ENCODE data around the gene CALHM1. TPM values are rescaled to one million over a fixed set of nuclear protein-coding genes. Genes with fewer than 3 reads are reported as not detected.

Gene CALHM1
- total RNA-seq, 1 donor: not detected

DNA sequence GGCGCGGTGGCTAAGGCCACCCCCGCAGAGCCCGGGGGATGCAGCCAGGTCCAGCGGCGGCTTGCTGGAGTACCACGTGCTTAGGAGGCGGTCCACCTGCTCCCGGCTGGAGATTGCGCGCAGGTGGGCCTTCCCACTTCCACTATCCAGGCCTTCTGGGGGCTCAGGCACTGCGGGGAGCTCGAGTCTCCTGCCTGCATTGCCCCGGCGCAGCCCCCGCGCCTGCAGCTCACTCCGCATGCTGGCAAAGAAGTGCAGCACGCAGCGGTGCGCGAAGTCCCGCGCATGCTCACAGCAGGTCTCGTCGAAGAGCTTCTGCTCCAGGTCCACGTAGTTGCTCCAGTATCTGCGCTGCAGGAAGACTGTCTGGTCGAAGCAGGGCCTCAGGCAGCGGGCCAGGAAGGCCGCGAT, 14.6 kb upstream of the CALHM1 start:
- Histone ChIP-seq H3K4me1 (ENCODE audit: insufficient read depth, low read length) (peaks cover 50% of the 10 kb centered on the region), H3K9me3 (ENCODE audit: low read depth, low read length) (no peaks in the 10 kb centered on the region), H3K27me3 (ENCODE audit: insufficient read depth, low read length) (no peaks in the 10 kb centered on the region), H3K4me3 (ENCODE audit: low read length) (no peak overlapping the region)

DNA sequence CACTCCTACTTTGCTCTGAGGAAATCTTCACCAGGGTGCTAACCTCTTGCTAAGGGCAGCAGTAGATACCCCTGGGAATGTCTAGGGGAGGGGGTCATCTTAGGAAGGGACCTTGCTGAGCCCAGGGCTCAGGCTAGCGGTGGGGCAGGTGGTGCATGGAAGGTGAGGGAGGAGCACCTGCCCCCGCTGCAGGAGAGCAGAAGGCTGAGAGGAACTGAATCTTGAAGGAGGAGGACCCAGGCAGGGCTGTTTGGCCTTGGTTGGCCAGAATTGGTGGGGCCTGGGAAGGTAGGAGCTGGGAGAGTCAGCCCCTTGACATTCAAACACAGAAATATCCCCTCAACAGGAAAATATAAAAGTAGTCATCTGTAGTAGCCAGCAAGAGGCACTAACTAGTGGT, 13.3 kb upstream of the CALHM1 start:
- peaks cover 50% of the 10 kb centered on the region for H3K4me1 ChIP-seq (ENCODE audit: insufficient read depth, low read length)

DNA sequence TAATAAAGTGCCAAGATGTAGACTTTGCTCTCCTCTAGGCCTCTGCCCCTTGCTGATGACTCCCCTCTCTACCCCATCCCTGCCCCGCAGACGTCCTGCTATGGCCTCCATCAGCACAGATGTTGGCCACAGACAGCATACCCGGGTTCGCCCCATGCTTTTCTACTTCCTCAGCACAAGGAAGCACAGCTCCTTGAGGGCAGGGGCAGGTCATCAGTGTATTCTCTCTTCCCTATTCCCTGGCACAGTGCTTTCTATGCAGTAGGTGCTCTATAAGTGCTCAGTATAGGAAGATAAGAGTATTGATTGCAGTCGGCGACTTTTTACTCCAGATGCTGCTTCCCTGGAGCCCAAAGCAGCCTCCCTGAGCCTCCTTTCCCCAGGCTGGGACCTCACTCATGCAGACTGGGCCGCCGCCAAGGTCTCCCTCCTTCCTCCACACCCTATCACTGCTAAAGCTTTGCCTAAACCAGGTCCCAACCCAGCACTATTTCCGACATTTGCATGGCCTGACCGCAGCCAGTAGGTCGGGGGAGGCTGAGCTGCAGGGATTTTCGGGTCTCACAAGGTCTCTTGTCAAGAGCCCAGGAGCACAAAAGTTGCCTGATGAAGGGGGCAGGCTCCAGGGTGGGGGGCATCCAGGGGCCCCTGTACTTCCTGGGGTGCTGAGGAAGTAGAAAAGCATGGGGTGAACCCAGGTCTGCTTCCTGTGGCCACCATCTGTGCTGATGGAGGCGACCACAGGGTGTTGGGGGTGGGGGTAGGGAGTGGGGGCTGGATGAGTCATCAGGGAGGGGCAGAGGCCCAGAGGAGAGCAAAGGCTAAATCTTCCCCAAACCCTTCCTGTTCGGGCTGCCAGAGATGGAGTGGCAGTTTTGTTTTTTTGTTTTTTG, 12.3 kb upstream of the CALHM1 start:
- no peak overlapping the region for H3K4me3 ChIP-seq (ENCODE audit: low read length)
- H3K27me3 ChIP-seq (ENCODE audit: insufficient read depth, low read length): no peaks in the 10 kb centered on the region
- H3K9me3 ChIP-seq (ENCODE audit: low read depth, low read length): no peaks in the 10 kb centered on the region
- H3K4me1 ChIP-seq (ENCODE audit: insufficient read depth, low read length): peaks cover 59% of the 10 kb centered on the region

More for the DNA sequence above, 13.3 kb upstream of the CALHM1 start:
- H3K27me3 ChIP-seq (ENCODE audit: insufficient read depth, low read length): no peaks in the 10 kb centered on the region
- H3K9me3 ChIP-seq (ENCODE audit: low read depth, low read length): no peaks in the 10 kb centered on the region
- H3K4me3 ChIP-seq (ENCODE audit: low read length): no peak overlapping the region

DNA sequence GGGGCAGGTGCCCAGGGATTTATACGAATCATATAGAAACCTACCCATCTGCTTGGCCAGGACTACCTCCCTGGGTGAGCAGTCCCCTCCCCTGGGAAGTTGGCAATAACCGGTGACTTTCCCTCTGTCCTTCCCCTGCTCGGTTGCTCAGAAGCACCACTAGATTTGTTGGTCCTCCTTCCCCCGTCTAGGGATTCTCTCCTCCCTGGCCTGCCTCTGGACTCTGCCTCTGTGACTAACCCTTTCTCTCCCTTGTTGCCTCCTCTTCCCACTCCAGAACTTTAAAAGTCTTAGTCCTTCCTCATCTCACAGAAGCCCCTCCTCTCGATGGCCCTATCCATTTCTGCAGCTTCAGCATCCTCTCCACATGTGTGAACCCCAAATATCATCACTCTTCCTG, 10.5 kb upstream of the CALHM1 start:
- Histone ChIP-seq H3K4me1 (ENCODE audit: insufficient read depth, low read length) (peaks cover 73% of the 10 kb centered on the region), H3K27me3 (ENCODE audit: insufficient read depth, low read length) (no peaks in the 10 kb centered on the region), H3K9me3 (ENCODE audit: low read depth, low read length) (no peaks in the 10 kb centered on the region), H3K4me3 (ENCODE audit: low read length) (no peak overlapping the region)

DNA sequence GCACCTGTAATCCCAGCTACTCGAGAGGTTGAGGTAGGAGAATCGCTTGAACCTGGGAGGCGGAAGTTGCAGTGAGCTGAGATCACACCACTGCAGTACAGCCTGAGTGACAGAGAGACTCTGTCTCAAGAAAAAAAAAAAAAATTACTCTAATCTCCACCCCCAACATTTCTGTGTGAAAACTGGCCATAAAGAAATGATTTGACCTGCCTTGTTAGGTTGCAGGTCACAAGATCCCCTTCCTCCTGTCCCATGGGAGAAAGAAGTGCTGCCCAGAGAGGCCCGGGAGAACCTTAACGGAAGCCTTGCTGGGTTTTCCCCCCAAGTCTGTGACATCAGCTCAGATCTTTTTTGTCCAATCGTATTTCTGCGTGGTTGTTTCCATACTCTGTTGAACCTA, 8.7 kb upstream of the CALHM1 start:
- H3K4me1 ChIP-seq (ENCODE audit: insufficient read depth, low read length): peaks cover 65% of the 10 kb centered on the region
- H3K4me3 ChIP-seq (ENCODE audit: low read length): no peak overlapping the region
- H3K27me3 ChIP-seq (ENCODE audit: insufficient read depth, low read length): no peaks in the 10 kb centered on the region
- H3K9me3 ChIP-seq (ENCODE audit: low read depth, low read length): no peaks in the 10 kb centered on the region

DNA sequence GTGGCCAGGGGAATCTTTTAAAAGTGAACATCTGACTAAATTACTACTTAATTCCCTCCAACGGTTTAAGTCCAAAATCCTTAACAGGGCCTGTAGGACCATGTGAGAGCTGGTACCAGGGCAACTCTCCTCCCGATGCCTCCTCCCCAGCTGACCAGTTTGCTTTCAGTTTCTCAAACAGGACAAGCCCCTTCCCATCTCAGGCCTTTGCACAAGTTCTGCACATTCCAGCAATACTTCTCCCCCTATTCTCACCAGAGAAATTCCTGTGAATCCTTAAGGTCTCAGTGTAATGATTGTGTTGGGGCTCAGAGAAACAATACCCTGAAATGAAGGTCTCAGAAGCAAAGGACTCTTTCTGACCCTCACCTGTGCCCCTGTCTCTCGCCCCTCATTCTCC, 8.0 kb upstream of the CALHM1 start:
- no peaks in the 10 kb centered on the region for H3K27me3 ChIP-seq (ENCODE audit: insufficient read depth, low read length)
- no peaks in the 10 kb centered on the region for H3K9me3 ChIP-seq (ENCODE audit: low read depth, low read length)
- H3K4me3 ChIP-seq (ENCODE audit: low read length): no peak overlapping the region
- peaks cover 58% of the 10 kb centered on the region for H3K4me1 ChIP-seq (ENCODE audit: insufficient read depth, low read length)

DNA sequence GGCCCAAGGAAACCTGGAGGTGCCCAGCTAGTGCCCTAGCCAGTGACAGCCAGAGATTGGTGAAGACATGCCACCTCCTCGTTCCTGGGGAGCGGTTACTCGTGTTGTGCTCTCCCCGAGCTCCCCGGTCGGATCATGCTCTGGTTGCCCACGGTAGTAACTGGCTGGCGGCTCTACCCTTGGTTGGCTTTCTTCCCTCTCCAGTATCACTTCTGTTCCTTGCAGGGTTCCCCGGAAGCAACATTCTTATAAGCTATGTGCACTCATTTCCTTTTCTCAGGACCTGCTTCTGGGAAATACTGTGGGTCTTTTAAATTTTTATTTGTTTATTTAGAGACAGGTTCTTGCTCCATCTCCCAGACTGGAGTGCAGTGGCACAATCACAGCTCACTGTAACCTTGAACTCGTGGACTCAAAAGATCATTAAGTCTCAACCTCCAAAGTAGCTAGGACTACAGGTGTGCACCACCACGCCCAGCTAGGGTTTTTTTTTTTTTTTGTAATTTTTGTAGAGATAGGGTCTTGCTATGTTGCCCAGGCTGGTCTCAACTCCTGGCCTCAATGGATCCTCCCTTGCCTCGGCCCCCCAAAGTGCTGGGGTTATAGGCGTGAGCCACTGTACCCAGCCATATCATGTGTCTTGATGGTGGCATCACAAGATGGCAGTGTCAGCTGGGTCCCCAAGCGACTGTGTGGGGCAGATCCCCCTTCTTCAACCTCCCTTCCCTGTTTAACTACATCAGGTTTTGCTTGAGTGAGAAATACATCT, 6.9 kb upstream of the CALHM1 start:
- no peak overlapping the region for H3K4me3 ChIP-seq (ENCODE audit: low read length)

DNA sequence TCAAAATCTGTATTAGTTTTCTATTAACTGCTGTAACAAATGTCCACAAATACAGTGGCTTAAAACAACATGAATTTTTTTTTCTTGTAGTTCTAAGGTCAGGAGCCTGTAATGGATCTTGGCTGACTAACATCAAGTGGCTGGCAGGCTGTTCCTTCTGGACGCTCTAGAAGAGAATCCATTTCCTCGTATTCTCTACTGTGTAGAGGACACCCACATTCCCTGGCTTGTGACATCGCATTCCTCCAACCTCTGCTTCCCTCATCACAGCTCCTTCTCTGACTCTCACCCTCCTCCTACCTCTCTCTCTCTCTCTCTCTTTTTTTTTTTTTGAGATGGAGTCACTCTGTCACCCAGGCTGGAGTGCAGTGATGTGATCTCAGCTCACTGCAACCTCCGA, 4.8 kb upstream of the CALHM1 start:
- peaks cover 37% of the 10 kb centered on the region for H3K4me1 ChIP-seq (ENCODE audit: insufficient read depth, low read length)
- no peaks in the 10 kb centered on the region for H3K9me3 ChIP-seq (ENCODE audit: low read depth, low read length)
- no peaks in the 10 kb centered on the region for H3K27me3 ChIP-seq (ENCODE audit: insufficient read depth, low read length)
- no peak overlapping the region for H3K4me3 ChIP-seq (ENCODE audit: low read length)

More for the DNA sequence above, 6.9 kb upstream of the CALHM1 start:
- Histone ChIP-seq H3K27me3 (ENCODE audit: insufficient read depth, low read length) (no peaks in the 10 kb centered on the region), H3K4me1 (ENCODE audit: insufficient read depth, low read length) (peaks cover 47% of the 10 kb centered on the region), H3K9me3 (ENCODE audit: low read depth, low read length) (no peaks in the 10 kb centered on the region)

DNA sequence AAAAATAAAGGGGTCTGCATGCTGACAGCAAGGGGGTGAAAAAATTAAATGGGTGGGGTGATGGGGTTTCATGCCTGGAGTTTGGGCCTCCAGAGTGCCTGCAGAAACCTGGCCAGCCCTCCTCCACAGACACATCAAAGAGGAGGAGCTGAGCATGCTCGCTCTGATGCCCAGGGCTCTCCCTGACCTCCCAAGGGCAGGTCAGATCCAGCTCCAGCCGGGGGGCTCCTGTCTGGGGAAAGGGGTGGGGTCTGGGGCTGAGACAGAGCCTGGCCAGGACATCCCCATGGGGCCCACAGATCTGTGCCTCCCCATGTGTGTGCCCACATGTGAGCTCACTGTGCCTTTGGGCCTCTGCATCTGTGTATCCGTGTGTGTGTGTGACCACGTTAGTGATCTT, 915 bp upstream of the CALHM1 start:
- Histone ChIP-seq H3K27me3 (ENCODE audit: insufficient read depth, low read length) (no peaks in the 10 kb centered on the region), H3K4me1 (ENCODE audit: insufficient read depth, low read length) (peaks cover 12% of the 10 kb centered on the region), H3K9me3 (ENCODE audit: low read depth, low read length) (no peaks in the 10 kb centered on the region), H3K4me3 (ENCODE audit: low read length) (no peak overlapping the region)

DNA sequence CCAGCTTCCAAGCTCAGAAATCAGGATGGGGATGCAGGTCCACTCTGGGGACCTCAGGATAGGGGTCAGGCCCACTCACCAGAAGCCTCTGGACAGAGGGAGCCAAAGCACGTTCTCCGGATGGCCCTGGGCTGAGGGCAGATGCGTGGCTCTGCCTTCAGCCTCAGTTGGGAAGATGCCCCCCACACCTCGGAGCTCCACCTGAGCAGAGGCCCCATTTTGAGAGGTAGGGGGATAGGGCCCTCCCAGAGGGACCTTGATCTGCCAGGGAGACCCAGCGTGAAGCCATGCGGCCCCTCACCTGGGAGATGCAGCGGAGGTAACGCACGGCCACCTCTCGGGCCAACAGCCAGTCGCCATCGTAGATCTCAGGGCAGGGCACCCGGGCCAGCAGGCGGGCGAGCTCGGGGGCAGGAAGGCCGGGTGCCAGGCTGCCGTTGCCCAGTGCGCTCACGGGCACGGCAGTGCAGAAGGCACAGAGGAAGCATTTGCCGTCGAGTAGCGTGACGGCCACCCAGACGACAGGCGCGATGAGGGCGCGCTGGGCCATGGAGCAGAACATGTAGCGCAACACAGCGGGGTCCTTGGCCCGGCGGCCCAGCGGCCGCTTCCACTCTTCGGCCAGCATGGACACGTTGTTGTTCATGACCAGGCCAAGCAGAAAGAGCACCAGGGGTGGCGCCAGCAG, 660 bp downstream of the CALHM1 start:
- Histone ChIP-seq H3K4me3 (ENCODE audit: low read length) (no peak overlapping the region), H3K9me3 (ENCODE audit: low read depth, low read length) (no peaks in the 10 kb centered on the region), H3K4me1 (ENCODE audit: insufficient read depth, low read length) (peaks cover 20% of the 10 kb centered on the region), H3K27me3 (ENCODE audit: insufficient read depth, low read length) (no peaks in the 10 kb centered on the region)

DNA sequence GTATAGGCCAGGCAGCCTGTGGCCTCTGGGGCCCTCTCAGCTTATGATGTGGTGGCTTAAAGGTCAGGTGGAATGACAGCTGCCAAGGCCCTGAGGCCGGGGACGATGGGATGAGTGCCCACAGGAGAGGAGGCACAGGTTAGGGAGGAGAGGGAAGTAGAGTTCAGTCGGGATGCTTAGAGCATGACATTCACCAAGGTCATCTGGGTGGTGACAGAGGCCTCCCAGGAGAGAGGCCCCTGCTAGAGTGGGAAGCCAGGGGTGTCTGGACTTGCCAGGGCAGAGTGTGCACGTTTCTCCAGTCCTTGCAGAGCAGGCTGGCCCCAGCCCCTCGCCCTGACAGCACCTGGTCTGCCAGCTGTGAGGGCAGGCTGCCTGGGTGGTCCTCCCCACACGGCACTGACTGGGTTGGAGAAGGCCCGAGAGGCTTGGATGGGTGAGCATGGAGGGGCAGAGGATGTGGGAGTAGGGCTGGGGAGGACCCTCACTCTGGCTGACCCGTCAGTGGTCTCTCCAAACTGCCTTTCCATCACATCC, 1.5 kb downstream of the CALHM1 start:
- H3K4me3 ChIP-seq (ENCODE audit: low read length): no peak overlapping the region
- no peaks in the 10 kb centered on the region for H3K27me3 ChIP-seq (ENCODE audit: insufficient read depth, low read length)
- H3K9me3 ChIP-seq (ENCODE audit: low read depth, low read length): no peaks in the 10 kb centered on the region
- peaks cover 28% of the 10 kb centered on the region for H3K4me1 ChIP-seq (ENCODE audit: insufficient read depth, low read length)

DNA sequence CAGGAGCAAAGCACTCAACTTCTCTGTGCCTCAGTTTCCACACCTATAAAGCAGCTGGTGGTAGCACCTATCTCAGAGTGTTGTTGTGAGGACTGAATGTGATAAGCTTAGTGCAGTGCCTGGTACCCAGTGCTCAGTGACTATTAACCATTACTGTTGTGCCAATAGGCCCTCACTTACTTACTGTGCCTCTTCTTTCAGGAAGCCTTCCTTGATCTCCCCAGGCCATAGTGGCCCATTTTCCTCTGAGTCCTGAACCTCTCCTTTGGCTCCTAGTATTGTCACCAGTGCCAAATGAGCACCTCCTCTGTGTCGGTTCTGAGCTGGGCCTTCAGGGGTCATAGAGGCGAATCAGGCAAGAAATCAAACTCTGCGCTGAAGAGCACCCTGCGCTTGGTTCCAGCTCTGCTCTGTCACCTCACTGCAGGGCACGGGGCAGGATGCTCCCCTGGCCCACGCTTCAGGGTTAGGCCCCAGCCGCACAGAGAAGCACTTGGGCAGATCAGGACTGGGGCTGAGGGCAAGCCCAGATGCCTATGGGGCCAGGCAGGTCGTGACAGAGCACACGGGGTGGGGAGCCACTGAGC, 2.5 kb downstream of the CALHM1 start:
- no peaks in the 10 kb centered on the region for H3K27me3 ChIP-seq (ENCODE audit: insufficient read depth, low read length)

DNA sequence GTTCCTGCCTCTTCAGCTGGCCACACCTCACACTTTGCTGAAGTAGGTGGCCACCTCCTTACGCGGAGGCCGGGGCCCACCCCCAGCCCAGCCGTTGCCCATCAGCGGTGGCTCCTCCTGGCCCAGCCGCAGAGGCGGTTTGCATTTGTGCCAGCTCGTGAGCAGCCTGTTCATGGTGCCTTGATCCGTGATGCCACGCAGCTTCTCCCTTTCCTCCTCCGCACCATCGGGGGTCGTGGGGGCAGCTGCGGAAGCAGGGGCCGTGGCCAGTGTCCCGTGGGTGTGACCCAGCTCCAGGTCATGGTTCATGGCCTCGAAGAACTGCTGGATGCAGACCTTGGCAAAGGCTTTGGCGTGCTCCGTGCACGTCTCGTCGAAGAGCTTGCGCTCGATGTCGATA, 3.5 kb downstream of the CALHM1 start:
- H3K4me3 ChIP-seq (ENCODE audit: low read length): no peak overlapping the region
- peaks cover 40% of the 10 kb centered on the region for H3K4me1 ChIP-seq (ENCODE audit: insufficient read depth, low read length)
- no peaks in the 10 kb centered on the region for H3K9me3 ChIP-seq (ENCODE audit: low read depth, low read length)
- H3K27me3 ChIP-seq (ENCODE audit: insufficient read depth, low read length): no peaks in the 10 kb centered on the region

More for the DNA sequence above, 2.5 kb downstream of the CALHM1 start:
- Histone ChIP-seq H3K4me1 (ENCODE audit: insufficient read depth, low read length) (peaks cover 30% of the 10 kb centered on the region), H3K4me3 (ENCODE audit: low read length) (no peak overlapping the region), H3K9me3 (ENCODE audit: low read depth, low read length) (no peaks in the 10 kb centered on the region)

DNA sequence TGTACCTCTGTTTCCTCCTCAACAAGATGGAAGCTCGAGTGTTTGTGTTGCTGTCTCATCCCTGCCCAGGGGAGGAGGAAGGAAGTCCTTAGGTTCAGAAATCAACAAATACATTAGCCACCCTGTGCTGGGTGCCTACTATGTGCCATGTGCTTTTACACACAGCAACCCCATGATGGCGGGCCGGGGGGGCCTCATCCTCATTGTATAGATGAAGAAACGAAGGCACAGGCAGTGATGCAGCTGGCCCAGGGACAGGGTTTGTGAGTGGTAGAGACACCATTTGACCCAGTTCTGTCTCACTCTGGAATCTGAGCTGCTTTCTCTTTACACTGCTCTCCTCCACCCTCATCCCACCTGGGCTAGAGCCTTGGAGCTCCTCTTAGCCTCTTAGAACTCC, 4.7 kb downstream of the CALHM1 start:
- Histone ChIP-seq H3K27me3 (ENCODE audit: insufficient read depth, low read length) (no peaks in the 10 kb centered on the region), H3K4me1 (ENCODE audit: insufficient read depth, low read length) (peaks cover 46% of the 10 kb centered on the region), H3K4me3 (ENCODE audit: low read length) (no peak overlapping the region), H3K9me3 (ENCODE audit: low read depth, low read length) (no peaks in the 10 kb centered on the region)
